Astrocyte of the cerebellum (primary cell): ENCODE measurements around the gene CXCL13.
A peak's percentile ranks its signal among the peaks of the same experiment; 100 is the strongest.
"Not testable (repeated sequence)": the region's sequence is repeated elsewhere in the genome, so short reads cannot be mapped to it uniquely, and the experiment has no call there.

Experiments
- DNase-seq: peaks from one replicate; pipeline ENCODE4 v3.0.0-alpha.2; 2011; ENCODE audit warnings: low read depth
- H3K4me3 ChIP-seq: 2 replicates; pipeline ENCODE4 v1.5.1; 2011; ENCODE audit warnings: mild to moderate bottlenecking, low read depth, low read length, moderate library complexity
- in situ Hi-C: cut with HindIII; loops from 2 replicates; pipeline ENCODE4 v1.10.0; 2017; ENCODE audit warnings: low sequenced_read_pairs
- TF ChIP-seq, protein P1 (sequence below): IDR thresholded peaks from 2 replicates; pipeline ENCODE4 v1.5.1; 2012; ENCODE audit warnings: low read length, low read depth, moderate library complexity, mild to moderate bottlenecking; ENCODE audit errors: missing control alignments

The CXCL13 gene

GRCh38 chr4:77629885-77630284 is 24.3 kb downstream of the CXCL13 start:
- in situ Hi-C loops = no loop called here
- TF ChIP-seq, protein P1, sequence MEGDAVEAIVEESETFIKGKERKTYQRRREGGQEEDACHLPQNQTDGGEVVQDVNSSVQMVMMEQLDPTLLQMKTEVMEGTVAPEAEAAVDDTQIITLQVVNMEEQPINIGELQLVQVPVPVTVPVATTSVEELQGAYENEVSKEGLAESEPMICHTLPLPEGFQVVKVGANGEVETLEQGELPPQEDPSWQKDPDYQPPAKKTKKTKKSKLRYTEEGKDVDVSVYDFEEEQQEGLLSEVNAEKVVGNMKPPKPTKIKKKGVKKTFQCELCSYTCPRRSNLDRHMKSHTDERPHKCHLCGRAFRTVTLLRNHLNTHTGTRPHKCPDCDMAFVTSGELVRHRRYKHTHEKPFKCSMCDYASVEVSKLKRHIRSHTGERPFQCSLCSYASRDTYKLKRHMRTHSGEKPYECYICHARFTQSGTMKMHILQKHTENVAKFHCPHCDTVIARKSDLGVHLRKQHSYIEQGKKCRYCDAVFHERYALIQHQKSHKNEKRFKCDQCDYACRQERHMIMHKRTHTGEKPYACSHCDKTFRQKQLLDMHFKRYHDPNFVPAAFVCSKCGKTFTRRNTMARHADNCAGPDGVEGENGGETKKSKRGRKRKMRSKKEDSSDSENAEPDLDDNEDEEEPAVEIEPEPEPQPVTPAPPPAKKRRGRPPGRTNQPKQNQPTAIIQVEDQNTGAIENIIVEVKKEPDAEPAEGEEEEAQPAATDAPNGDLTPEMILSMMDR = no peak
- H3K4me3 ChIP-seq = no peak overlapping the region
- no peak for DNase-seq

- in situ Hi-C loops = no loop called here
- no peak for DNase-seq
- TF ChIP-seq, protein P1 = no peak
- H3K4me3 ChIP-seq = no peak overlapping the region
Measured at GRCh38 chr4:77631276-77631675, 25.7 kb downstream of the CXCL13 start.

GRCh38 chr4:77634132-77634785 is 28.6 kb downstream of the CXCL13 start:
- TF ChIP-seq, protein P1 = no peak
- no peak overlapping the region for H3K4me3 ChIP-seq
- DNase-seq = no peak
- in situ Hi-C loops = no loop called here

DNA sequence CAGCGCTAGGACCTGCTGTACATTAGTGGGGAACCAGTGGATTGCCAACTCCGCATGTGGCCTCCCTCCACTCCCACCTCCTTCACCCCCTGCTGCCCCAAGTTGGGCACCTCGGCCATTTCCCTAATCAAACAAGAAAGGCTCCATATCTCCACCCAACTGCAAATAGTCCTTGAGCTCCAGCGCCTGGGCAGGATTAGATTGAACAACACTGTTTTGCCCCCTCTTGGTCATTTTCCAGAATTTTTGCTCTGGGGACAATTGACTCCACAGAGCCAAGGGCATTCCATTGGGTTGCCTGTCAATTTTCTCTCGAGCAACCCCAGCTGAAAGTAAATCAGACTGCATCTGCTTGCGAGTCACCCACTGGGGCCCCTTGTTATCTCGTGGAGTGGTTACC is 29.6 kb downstream of the CXCL13 start:
- in situ Hi-C loops = no loop called here
- TF ChIP-seq, protein P1 = no peak
- H3K4me3 ChIP-seq = no peak overlapping the region
- DNase-seq = no peak

GRCh38 chr4:77635876-77636275 is 30.3 kb downstream of the CXCL13 start:
- DNase-seq = no peak
- in situ Hi-C loops = no loop called here
- TF ChIP-seq, protein P1 = no peak
- H3K4me3 ChIP-seq = no peak overlapping the region

- H3K4me3 ChIP-seq = no peak overlapping the region
- DNase-seq = peak; percentile 47
- TF ChIP-seq, protein P1 = no peak
- in situ Hi-C loops = no loop called here
Measured at GRCh38 chr4:77636902-77637301, 31.3 kb downstream of the CXCL13 start.

DNA sequence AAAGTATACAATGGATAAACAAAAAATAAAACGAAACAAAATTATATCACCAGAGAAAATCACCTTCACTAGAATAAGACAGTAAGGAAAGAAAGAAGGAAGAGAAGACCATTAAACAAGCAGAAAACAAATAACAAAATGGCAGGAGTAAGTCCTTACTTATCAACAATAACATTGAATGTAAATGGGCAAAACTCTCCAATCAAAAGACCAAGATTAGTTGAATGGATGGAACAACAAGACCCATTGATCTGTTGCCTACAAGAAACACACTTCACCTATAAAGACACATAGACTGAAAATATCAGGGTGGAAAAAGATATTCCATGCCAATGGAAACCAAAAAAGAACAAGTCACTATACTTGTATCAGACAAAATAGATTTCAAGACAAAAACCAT is 38.4 kb downstream of the CXCL13 start:
- H3K4me3 ChIP-seq, DNase-seq, in situ Hi-C loops: not testable (repeated sequence)
